Measurements from ENCODE around the gene MROH8.

The MROH8 gene

GRCh38 chr20:37220731-37221130, 41.4 kb upstream of the MROH8 start:
- H3K4me3 ChIP-seq (ENCODE audit: low read depth, low read length) = no peak overlapping the region
- TF ChIP-seq CTCF (IDR thresholded peaks at IDR 0.05; ENCODE audit: low read depth, low read length) = no peak

GRCh38 chr20:37219751-37220668, 40.7 kb upstream of the MROH8 start:
- no peak for TF ChIP-seq CTCF (IDR thresholded peaks at IDR 0.05; ENCODE audit: low read depth, low read length)
- H3K4me3 ChIP-seq (ENCODE audit: low read depth, low read length) = no peak overlapping the region

- TF ChIP-seq CTCF (IDR thresholded peaks at IDR 0.05; ENCODE audit: low read depth, low read length) = no peak
- H3K4me3 ChIP-seq (ENCODE audit: low read depth, low read length) = no peak overlapping the region
These were observed 39.6 kb upstream of the MROH8 start for GRCh38 chr20:37218976-37219375.

GRCh38 chr20:37218441-37218840, 39.1 kb upstream of the MROH8 start:
- H3K4me3 ChIP-seq (ENCODE audit: low read depth, low read length) = no peak overlapping the region
- TF ChIP-seq CTCF (IDR thresholded peaks at IDR 0.05; ENCODE audit: low read depth, low read length) = no peak

GRCh38 chr20:37209661-37210314, 30.4 kb upstream of the MROH8 start:
- H3K4me3 ChIP-seq (ENCODE audit: low read depth, low read length) = no peak overlapping the region
- no peak for TF ChIP-seq CTCF (IDR thresholded peaks at IDR 0.05; ENCODE audit: low read depth, low read length)

- H3K4me3 ChIP-seq (ENCODE audit: low read depth, low read length) = no peak overlapping the region
- no peak for TF ChIP-seq CTCF (IDR thresholded peaks at IDR 0.05; ENCODE audit: low read depth, low read length)
These were observed 29.8 kb upstream of the MROH8 start for GRCh38 chr20:37209193-37209592.

GRCh38 chr20:37207171-37207570, 27.8 kb upstream of the MROH8 start:
- no peak overlapping the region for H3K4me3 ChIP-seq (ENCODE audit: low read depth, low read length)
- TF ChIP-seq CTCF (IDR thresholded peaks at IDR 0.05; ENCODE audit: low read depth, low read length) = no peak

Data from WI38 (cell line).